GM12892 (cell line): ENCODE data around the gene CTR9.
"Not testable (repeated sequence)": the region's sequence is repeated elsewhere in the genome, so short reads cannot be mapped to it uniquely, and the experiment has no call there.

Source experiments
- DNase-seq: peaks from one replicate; pipeline ENCODE4 v3.0.0; 2011; ENCODE audit not compliant: insufficient read length
- FAIRE-seq: peaks from 2 replicates; lab custom pipeline; 2011; peaks lifted over from hg19 to GRCh38; lab: Jason Lieb, UNC
- POLR2A ChIP-seq: IDR thresholded peaks from 2 replicates; pipeline ENCODE4 v1.6.1; 2011; ENCODE audit warnings: low read depth, low read length, control low read depth
- POLR2AphosphoS5 ChIP-seq: IDR thresholded peaks from 2 replicates; pipeline ENCODE4 v1.6.1; 2011; ENCODE audit warnings: low read depth, low read length, control low read depth
- TAF1 ChIP-seq: IDR thresholded peaks from 2 replicates; pipeline ENCODE4 v1.6.1; 2011; ENCODE audit warnings: low read depth, mild to moderate bottlenecking, control low read depth, low read length, borderline replicate concordance

CTR9 gene

GRCh38 chr11:10807493-10808234 lies 56.6 kb downstream of the CTR9 start:
- TF ChIP-seq POLR2AphosphoS5 (no peak; the same call in 1 of the 2 replicates), TAF1 (no peak), POLR2A (no peak)
- peak; percentile 32 for DNase-seq
- FAIRE-seq: no peak

DNA sequence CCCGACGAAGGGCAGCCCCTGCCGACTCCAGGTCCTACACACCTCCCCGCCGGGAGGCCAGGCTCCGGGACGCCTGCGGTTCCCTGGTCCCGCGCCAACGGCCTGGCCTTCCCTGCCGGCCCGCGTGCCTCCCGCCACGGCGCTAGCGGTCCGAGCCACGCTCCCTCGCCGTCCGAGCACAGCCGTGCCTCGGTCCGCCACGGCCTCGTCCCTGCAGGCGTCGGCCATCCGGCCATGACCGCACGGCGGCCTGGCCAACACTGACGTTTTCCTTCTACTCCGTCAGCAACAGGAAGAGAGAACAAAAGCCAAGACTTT lies 57.1 kb downstream of the CTR9 start:
- DNase-seq (peak; percentile 25), FAIRE-seq (no peak)
- no peak for TF ChIP-seq POLR2A
- no peak for TF ChIP-seq POLR2AphosphoS5
- no peak for TF ChIP-seq TAF1

GRCh38 chr11:10808553-10809372 lies 57.7 kb downstream of the CTR9 start, which contains the start of gene EIF4G2:
Gene EIF4G2, minus strand, starts transcription at chr11:10808926.
- TF ChIP-seq POLR2AphosphoS5 (peak; percentile 100), POLR2A (peak; percentile 100), TAF1 (peak; percentile 86)
- DNase-seq (peak; percentile 95), FAIRE-seq (peak; percentile 100)

GRCh38 chr11:10809373-10810160 lies 58.5 kb downstream of the CTR9 start:
- TF ChIP-seq TAF1 (no peak), POLR2A (no peak), POLR2AphosphoS5 (no peak)
- peak; percentile 21 for FAIRE-seq
- no peak for DNase-seq

- DNase-seq (no peak), FAIRE-seq (no peak)
- TF ChIP-seq TAF1 (no peak), POLR2AphosphoS5 (no peak), POLR2A (no peak)
These were observed 62.9 kb downstream of the CTR9 start for GRCh38 chr11:10813945-10814344.

GRCh38 chr11:10818594-10818993 lies 67.5 kb downstream of the CTR9 start:
- TF ChIP-seq POLR2AphosphoS5: no peak
- no peak for TF ChIP-seq TAF1
- TF ChIP-seq POLR2A: no peak
- DNase-seq (no peak), FAIRE-seq (no peak)

DNA sequence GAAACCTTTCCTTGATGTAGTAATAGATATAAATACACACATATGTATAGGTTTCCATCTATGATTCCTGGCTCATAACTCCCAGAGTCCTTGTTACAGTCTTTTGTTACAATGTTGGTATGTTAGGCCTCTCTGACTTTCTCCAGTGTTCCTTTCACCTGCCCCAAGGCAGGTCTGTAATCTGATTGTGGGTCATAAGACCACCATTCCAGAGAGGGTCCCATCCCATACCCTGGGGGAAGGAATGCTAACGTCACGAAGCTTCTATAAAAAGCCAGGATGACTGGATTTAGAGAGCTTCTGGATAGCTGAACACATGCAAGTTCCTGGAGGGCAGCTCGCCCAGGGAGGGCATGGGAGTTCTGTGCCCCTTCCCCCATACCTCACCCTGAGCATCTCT lies 71.4 kb downstream of the CTR9 start:
- FAIRE-seq: peak; percentile 48

DNA sequence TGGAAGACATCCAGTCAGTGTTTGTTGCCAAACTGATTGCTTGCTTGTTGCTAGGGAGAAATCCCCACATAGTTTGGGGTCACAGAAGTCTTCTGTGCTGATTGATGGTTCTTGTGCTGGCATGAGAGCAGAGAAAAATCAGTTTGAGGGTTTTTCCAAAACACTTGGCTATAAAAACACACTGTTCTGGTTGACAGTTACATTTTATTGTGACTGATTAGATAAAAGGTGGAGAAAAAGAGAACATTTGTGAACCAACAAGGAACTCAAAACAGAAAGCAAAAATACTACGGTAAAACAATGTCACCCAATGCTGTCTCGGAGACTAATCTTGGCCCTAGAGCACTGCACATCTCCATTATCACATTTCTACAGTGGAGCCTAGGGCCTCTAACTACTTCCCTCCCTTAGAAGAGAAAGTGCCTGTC lies 72.1 kb downstream of the CTR9 start:
- FAIRE-seq (peak; percentile 84), DNase-seq (no peak)
- TF ChIP-seq TAF1 (no peak), POLR2AphosphoS5 (no peak), POLR2A (no peak)

More for the DNA sequence above, 71.4 kb downstream of the CTR9 start:
- not testable (repeated sequence) for DNase-seq

- DNase-seq (peak; percentile 13), FAIRE-seq (peak; percentile 94)
- TF ChIP-seq TAF1 (no peak), POLR2AphosphoS5 (no peak), POLR2A (no peak)
These were observed 73.8 kb downstream of the CTR9 start for GRCh38 chr11:10824888-10825287.

DNA sequence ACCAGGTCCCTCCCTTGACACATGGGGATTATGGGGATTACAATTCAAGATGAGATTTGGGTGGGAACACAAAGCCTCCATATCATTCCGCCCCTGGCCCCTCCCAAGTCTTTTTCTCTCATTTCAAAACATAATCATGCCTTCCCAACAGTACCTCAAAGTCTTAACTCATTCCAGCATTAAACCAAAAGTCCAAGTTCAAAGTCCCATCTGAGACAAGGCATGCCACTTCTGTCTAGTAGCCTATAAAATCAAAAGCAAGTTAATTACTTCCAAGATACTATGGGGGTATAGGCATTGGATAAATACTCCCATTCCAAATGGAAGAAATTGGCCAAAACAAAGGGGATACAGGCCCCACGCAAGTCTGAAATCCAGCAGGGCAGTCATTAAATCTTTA lies 77.4 kb downstream of the CTR9 start:
- FAIRE-seq (no peak), DNase-seq (no peak)
- TF ChIP-seq TAF1 (no peak), POLR2A (no peak), POLR2AphosphoS5 (no peak)

- FAIRE-seq: no peak
- TF ChIP-seq POLR2AphosphoS5 (no peak), POLR2A (no peak), TAF1 (no peak)
- DNase-seq: no peak
These were observed 78.1 kb downstream of the CTR9 start for GRCh38 chr11:10829139-10829538.
